ENCODE results near the gene GRM8.

- TF ChIP-seq GABPB1 (CRISPR knock-in tag; IDR thresholded peaks at IDR 0.05) (no peak), FIP1L1 (IDR thresholded peaks at IDR 0.05; ENCODE audit: low read depth, low read length, poor library complexity, severe bottlenecking) (no peak), FOXA1 (IDR thresholded peaks at IDR 0.05; ENCODE audit: borderline replicate concordance) (no peak), MAX (CRISPR knock-in tag; IDR thresholded peaks at IDR 0.05) (no peak), POLR2AphosphoS5 (IDR thresholded peaks at IDR 0.05; ENCODE audit: control insufficient read depth, insufficient read depth, low read depth, low read length) (no peak), ATF6 (CRISPR knock-in tag; IDR thresholded peaks at IDR 0.05) (no peak), GTF2F1 (IDR thresholded peaks at IDR 0.05; ENCODE audit: low read depth, low read length) (no peak), CTCF (IDR thresholded peaks at IDR 0.05 in 2 of 3, conservative IDR thresholded peaks at IDR 0.05 in 1 of 3; ENCODE audit: insufficient read depth in 2 of 3, low read depth in 1 of 3, low read length in 3 of 3) (no peak), POLR2A (conservative IDR thresholded peaks at IDR 0.05) (no peak), NR1H2 (CRISPR knock-in tag; IDR thresholded peaks at IDR 0.05) (no peak), SMC3 (conservative IDR thresholded peaks at IDR 0.05; ENCODE audit: insufficient read depth, low read depth, low read length) (no peak)
Measured at GRCh38 chr7:126838194-126838593, 414.5 kb downstream of the GRM8 start.

Data from K562 (cell line).